Skin epidermis (tissue), 12 donors: Measurements from ENCODE around the gene SLC35A3.
"Not testable (repeated sequence)": the region's sequence is repeated elsewhere in the genome, so short reads cannot be mapped to it uniquely, and the experiment has no call there.

Source experiments
- H3K27ac ChIP-seq, 21 experiments: fragments of 200-600 bp; sonication (generic) in 11 of 21; one replicate each; pipeline ENCODE4 v1.5.0; 2020; ENCODE audit warnings: mild to moderate bottlenecking in 3 of 21, inconsistent platforms in 2 of 21, moderate library complexity in 2 of 21
- H3K4me3 ChIP-seq, 7 experiments: fragments of 200-600 bp; sonication (generic) in 2 of 7; one replicate each; pipeline ENCODE4 v1.5.0; 2020; ENCODE audit warnings: inconsistent platforms in 2 of 7, mild to moderate bottlenecking in 2 of 7, moderate library complexity in 1 of 7

SLC35A3 gene

GRCh38 chr1:100019220-100019619, 49.4 kb downstream of the SLC35A3 start:
- H3K27ac ChIP-seq: no peak overlapping the region
- H3K4me3 ChIP-seq: no peak overlapping the region

- Histone ChIP-seq H3K27ac (no peak overlapping the region), H3K4me3 (no peak overlapping the region)
Observed at GRCh38 chr1:100023482-100023881, 53.7 kb downstream of the SLC35A3 start.

- Histone ChIP-seq H3K27ac (no peak overlapping the region), H3K4me3 (no peak overlapping the region)
Observed at GRCh38 chr1:100027212-100027611, 57.4 kb downstream of the SLC35A3 start.

GRCh38 chr1:100028765-100029164, 59.0 kb downstream of the SLC35A3 start:
- H3K4me3 ChIP-seq: no peak overlapping the region
- H3K27ac ChIP-seq: no peak overlapping the region

- no peak overlapping the region for H3K4me3 ChIP-seq
- H3K27ac ChIP-seq: no peak overlapping the region
Observed at GRCh38 chr1:100034470-100034869, 64.7 kb downstream of the SLC35A3 start.

- Histone ChIP-seq H3K27ac (no peak overlapping the region), H3K4me3 (no peak overlapping the region)
Observed at GRCh38 chr1:100035214-100035613, 65.4 kb downstream of the SLC35A3 start.

GRCh38 chr1:100036718-100037655, 67.2 kb downstream of the SLC35A3 start:
- Histone ChIP-seq H3K27ac (peak overlapping the region in 20 of 21 experiments; percentile 90 to 100 (median 98)), H3K4me3 (peak overlapping the region; percentile 87 to 97 (median 95))

- peak overlapping the region; percentile 87 to 97 (median 95) for H3K4me3 ChIP-seq
- peak overlapping the region; percentile 90 to 100 (median 98) for H3K27ac ChIP-seq
Observed at GRCh38 chr1:100037656-100037926, 67.8 kb downstream of the SLC35A3 start.

- H3K27ac ChIP-seq: peak overlapping the region; percentile 90 to 100 (median 98)
- H3K4me3 ChIP-seq: peak overlapping the region; percentile 87 to 97 (median 95)
Observed at GRCh38 chr1:100037927-100038659, 68.3 kb downstream of the SLC35A3 start.

GRCh38 chr1:100038660-100039287, 69.0 kb downstream of the SLC35A3 start:
- peak overlapping the region; percentile 90 to 100 (median 98) for H3K27ac ChIP-seq
- peak overlapping the region; percentile 87 to 97 (median 95) for H3K4me3 ChIP-seq

- peak overlapping the region in 6 of 7 experiments; percentile 91 to 97 (median 96) for H3K4me3 ChIP-seq
- H3K27ac ChIP-seq: peak overlapping the region in 14 of 21 experiments; percentile 53 to 100 (median 99)
Observed at GRCh38 chr1:100039591-100039990, 69.8 kb downstream of the SLC35A3 start.

- Histone ChIP-seq H3K27ac (no peak overlapping the region), H3K4me3 (no peak overlapping the region)
Observed at GRCh38 chr1:100045206-100045605, 75.4 kb downstream of the SLC35A3 start.

- H3K27ac ChIP-seq: peak overlapping the region in 1 of 21 experiments; percentile 14
- H3K4me3 ChIP-seq: not testable (repeated sequence)
Observed at GRCh38 chr1:100047235-100047708, 77.5 kb downstream of the SLC35A3 start.

GRCh38 chr1:100050139-100050538, 80.3 kb downstream of the SLC35A3 start:
- peak overlapping the region in 1 of 21 experiments; percentile 8 for H3K27ac ChIP-seq
- H3K4me3 ChIP-seq: no peak overlapping the region

GRCh38 chr1:100051401-100051800, 81.6 kb downstream of the SLC35A3 start:
- Histone ChIP-seq H3K27ac (no peak overlapping the region), H3K4me3 (no peak overlapping the region)

- Histone ChIP-seq H3K27ac (no peak overlapping the region), H3K4me3 (no peak overlapping the region)
Observed at GRCh38 chr1:100051893-100052292, 82.1 kb downstream of the SLC35A3 start.

- H3K27ac ChIP-seq: no peak overlapping the region
Observed at GRCh38 chr1:100053119-100053518, 83.3 kb downstream of the SLC35A3 start.

GRCh38 chr1:100053727-100054126, 83.9 kb downstream of the SLC35A3 start:
- H3K4me3 ChIP-seq: no peak overlapping the region
- H3K27ac ChIP-seq: no peak overlapping the region

More at GRCh38 chr1:100053119-100053518, 83.3 kb downstream of the SLC35A3 start:
- H3K4me3 ChIP-seq: no peak overlapping the region

GRCh38 chr1:100061681-100062080, 91.9 kb downstream of the SLC35A3 start:
- Histone ChIP-seq H3K27ac (no peak overlapping the region), H3K4me3 (no peak overlapping the region)
